AG09319 (cell line): ENCODE results near the gene ZNF292.
A peak's percentile ranks its signal among the peaks of the same experiment; 100 is the strongest.

Experiments
- DNase-seq: peaks from one replicate; pipeline ENCODE4 v3.0.0-alpha.2; 2010; ENCODE audit warnings: low read depth; ENCODE audit errors: extremely low read depth
- CTCF ChIP-seq: IDR thresholded peaks from 2 replicates; pipeline ENCODE4 v1.5.1; 2011; ENCODE audit warnings: low read depth, mild to moderate bottlenecking, inconsistent platforms, low read length, moderate library complexity

The ZNF292 gene

GRCh38 chr6:87274660-87275274, 119.4 kb downstream of the ZNF292 start:
- peak; percentile 5 for DNase-seq
- no peak for TF ChIP-seq CTCF

- no peak for TF ChIP-seq CTCF
- no peak for DNase-seq
These were observed 121.3 kb downstream of the ZNF292 start for GRCh38 chr6:87276624-87277023.

- DNase-seq, result no peak
- TF ChIP-seq CTCF, result peak; percentile 1; the same call in 1 of the 2 replicates
These were observed 121.8 kb downstream of the ZNF292 start for GRCh38 chr6:87277123-87277522.

- no peak for TF ChIP-seq CTCF
- DNase-seq, result no peak
These were observed 123.8 kb downstream of the ZNF292 start for GRCh38 chr6:87279196-87279595.

- no peak for DNase-seq
- TF ChIP-seq CTCF, result no peak
These were observed 126.1 kb downstream of the ZNF292 start for GRCh38 chr6:87281426-87281825.

GRCh38 chr6:87282743-87283142, 127.4 kb downstream of the ZNF292 start:
- no peak for DNase-seq
- TF ChIP-seq CTCF, result no peak

GRCh38 chr6:87283461-87283860, 128.1 kb downstream of the ZNF292 start:
- no peak for DNase-seq
- no peak for TF ChIP-seq CTCF
